Stimulated activated memory B cell treated with anti-CD40 and anti-IgM and Interleukin-4, amounts not matched to agents 10 μg/mL and 1 μg/mL and 100 μg/mL, for 72 hours (primary cell): ENCODE measurements around the gene YAF2.

Experiments
- ATAC-seq: fragments of 150-1000 bp; cut with Tn5 transposase; 2 replicates; pipeline ENCODE4 v1.10.0; 2021
- H3K27ac Mint-ChIP-seq: one replicate; pipeline ENCODE4 v1.8.0; 2022; ENCODE audit warnings: mild to moderate bottlenecking, mixed read lengths
- H3K27me3 Mint-ChIP-seq: one replicate; pipeline ENCODE4 v1.8.0; 2022; ENCODE audit warnings: mixed read lengths
- H3K36me3 Mint-ChIP-seq: one replicate; pipeline ENCODE4 v1.8.0; 2022; ENCODE audit warnings: mixed read lengths
- H3K4me1 Mint-ChIP-seq: one replicate; pipeline ENCODE4 v1.8.0; 2022; ENCODE audit warnings: mixed read lengths
- H3K4me3 Mint-ChIP-seq: one replicate; pipeline ENCODE4 v1.8.0; 2022; ENCODE audit warnings: mild to moderate bottlenecking, moderate library complexity, mixed read lengths
- H3K9me3 Mint-ChIP-seq: one replicate; pipeline ENCODE4 v1.8.0; 2022; ENCODE audit warnings: mixed read lengths

YAF2 gene

DNA sequence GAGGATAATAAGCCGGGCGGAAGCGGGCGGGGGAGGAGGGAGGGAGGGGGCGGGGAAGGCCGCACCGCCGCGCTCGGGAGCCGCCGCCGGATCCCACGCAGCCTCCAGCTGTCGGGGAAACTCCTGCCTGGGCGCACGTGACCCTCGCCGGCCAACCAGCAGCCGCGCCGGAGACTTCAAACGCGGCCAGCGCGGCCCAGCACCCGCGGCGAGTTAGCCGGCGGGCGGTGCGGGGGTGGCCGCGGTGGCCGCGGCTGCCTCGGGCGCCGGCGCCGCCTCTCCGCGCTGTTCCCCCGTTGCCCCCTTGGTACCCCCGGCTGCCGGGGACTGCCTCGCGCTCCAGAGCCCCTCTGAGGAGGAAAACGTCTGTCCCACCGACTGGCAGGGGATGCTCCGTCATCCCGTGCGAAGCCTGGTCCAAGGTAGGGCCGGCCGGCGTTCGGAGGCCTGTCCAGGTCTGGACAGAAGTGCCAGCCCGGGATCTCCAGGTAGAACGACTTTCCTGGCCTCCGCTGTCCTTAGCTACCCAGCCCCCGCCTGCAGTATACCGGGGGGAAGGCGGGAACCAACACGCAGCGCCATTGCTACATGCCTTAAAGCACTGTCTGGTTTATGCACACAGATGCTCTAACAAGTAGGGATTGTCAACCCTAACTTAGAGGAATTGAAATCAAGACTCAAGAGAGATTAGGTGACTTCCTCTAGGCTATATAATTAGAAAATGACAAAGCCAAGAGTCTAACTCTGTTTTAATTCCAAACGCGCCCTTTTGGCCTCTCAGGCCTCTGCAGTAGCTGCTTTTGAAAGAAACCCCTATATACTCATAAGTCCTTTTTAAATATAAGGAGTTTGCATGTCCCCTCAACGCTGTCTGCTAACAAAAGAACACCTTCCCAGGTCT is at the start of gene YAF2:
Gene YAF2, minus strand, starts transcription at position 9 of the 901 bp plus-strand sequence. CDS start 68 bp downstream, outside the sequence.
- H3K4me1 Mint-ChIP-seq = peaks cover 39% of the 10 kb centered on the region
- H3K36me3 Mint-ChIP-seq = peaks cover 21% of the 10 kb centered on the region
- H3K27me3 Mint-ChIP-seq = no peaks in the 10 kb centered on the region
- ATAC-seq = peak; percentile 90
- peak within 1 kb of the TSS; percentile 85 for H3K27ac Mint-ChIP-seq
- peak within 1 kb of the TSS; percentile 92 for H3K4me3 Mint-ChIP-seq
- H3K9me3 Mint-ChIP-seq = no peaks in the 10 kb centered on the region

- Mint-ChIP-seq H3K4me3 (no peak overlapping the region), H3K4me1 (peaks cover 7% of the 10 kb centered on the region), H3K27ac (no peak overlapping the region), H3K27me3 (peaks cover 19% of the 10 kb centered on the region), H3K9me3 (no peaks in the 10 kb centered on the region), H3K36me3 (no peaks in the 10 kb centered on the region)
- no peak for ATAC-seq
Observed at GRCh38 chr12:42286741-42287140, 48.7 kb upstream of the YAF2 start.

GRCh38 chr12:42285431-42285830 is 47.4 kb upstream of the YAF2 start:
- peaks cover 19% of the 10 kb centered on the region for H3K27me3 Mint-ChIP-seq
- ATAC-seq = no peak
- no peak overlapping the region for H3K27ac Mint-ChIP-seq
- H3K4me3 Mint-ChIP-seq = no peak overlapping the region
- H3K36me3 Mint-ChIP-seq = no peaks in the 10 kb centered on the region
- peaks cover 7% of the 10 kb centered on the region for H3K4me1 Mint-ChIP-seq
- no peaks in the 10 kb centered on the region for H3K9me3 Mint-ChIP-seq

GRCh38 chr12:42284876-42285275 is 46.8 kb upstream of the YAF2 start:
- H3K36me3 Mint-ChIP-seq = no peaks in the 10 kb centered on the region
- H3K4me1 Mint-ChIP-seq = peaks cover 7% of the 10 kb centered on the region
- no peak for ATAC-seq
- no peaks in the 10 kb centered on the region for H3K9me3 Mint-ChIP-seq
- no peak overlapping the region for H3K4me3 Mint-ChIP-seq
- H3K27ac Mint-ChIP-seq = no peak overlapping the region
- H3K27me3 Mint-ChIP-seq = peaks cover 19% of the 10 kb centered on the region

DNA sequence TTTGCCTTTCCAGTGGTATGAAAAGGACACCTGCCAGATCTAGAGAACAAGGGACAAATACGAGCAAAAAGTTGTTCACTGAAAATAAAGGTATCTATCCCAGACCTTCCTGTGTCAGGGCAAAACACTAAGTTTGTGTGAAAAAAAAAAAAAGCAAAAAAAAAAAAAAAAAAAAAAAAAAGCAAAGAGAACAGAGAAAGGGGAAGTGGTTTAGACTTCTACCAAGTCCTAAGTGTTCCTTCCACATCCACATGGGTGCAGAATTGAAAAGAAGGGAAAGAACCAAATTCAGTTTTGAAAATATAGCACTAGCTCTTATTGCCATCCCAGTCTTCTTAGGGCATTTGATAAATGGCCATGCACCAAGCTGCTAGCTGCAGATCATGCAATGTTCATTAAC is 46.1 kb upstream of the YAF2 start:
- no peak overlapping the region for H3K4me3 Mint-ChIP-seq
- H3K27ac Mint-ChIP-seq = no peak overlapping the region
- peaks cover 7% of the 10 kb centered on the region for H3K4me1 Mint-ChIP-seq
- H3K9me3 Mint-ChIP-seq = no peaks in the 10 kb centered on the region
- no peak for ATAC-seq
- H3K36me3 Mint-ChIP-seq = no peaks in the 10 kb centered on the region
- peaks cover 19% of the 10 kb centered on the region for H3K27me3 Mint-ChIP-seq

- no peak for ATAC-seq
- H3K27ac Mint-ChIP-seq = no peak overlapping the region
- H3K27me3 Mint-ChIP-seq = peaks cover 20% of the 10 kb centered on the region
- no peaks in the 10 kb centered on the region for H3K9me3 Mint-ChIP-seq
- peaks cover 7% of the 10 kb centered on the region for H3K4me1 Mint-ChIP-seq
- no peaks in the 10 kb centered on the region for H3K36me3 Mint-ChIP-seq
- no peak overlapping the region for H3K4me3 Mint-ChIP-seq
Observed at GRCh38 chr12:42283739-42284138, 45.7 kb upstream of the YAF2 start.

DNA sequence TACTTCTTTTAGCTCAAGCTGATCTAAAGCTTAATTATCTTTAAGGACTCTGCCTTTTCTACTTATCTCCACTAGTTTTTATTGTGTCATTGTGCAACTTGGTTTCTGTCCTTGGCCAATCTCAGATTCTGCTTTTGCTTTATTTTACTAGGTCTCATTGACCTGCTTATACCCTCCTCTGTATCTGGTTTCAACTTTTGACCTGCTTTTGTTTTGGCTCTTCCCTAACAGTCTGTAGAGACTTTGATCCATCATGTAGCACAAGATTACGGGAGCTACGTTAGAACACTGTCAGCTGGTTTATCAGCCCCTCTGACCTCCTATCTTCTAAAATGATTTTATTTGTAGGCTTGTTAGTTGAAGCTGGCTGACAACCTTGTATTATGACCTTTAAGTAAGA is 44.2 kb upstream of the YAF2 start:
- H3K9me3 Mint-ChIP-seq = no peaks in the 10 kb centered on the region
- ATAC-seq = no peak
- no peaks in the 10 kb centered on the region for H3K36me3 Mint-ChIP-seq
- peaks cover 19% of the 10 kb centered on the region for H3K27me3 Mint-ChIP-seq
- H3K27ac Mint-ChIP-seq = no peak overlapping the region
- no peak overlapping the region for H3K4me3 Mint-ChIP-seq
- H3K4me1 Mint-ChIP-seq = peaks cover 7% of the 10 kb centered on the region

DNA sequence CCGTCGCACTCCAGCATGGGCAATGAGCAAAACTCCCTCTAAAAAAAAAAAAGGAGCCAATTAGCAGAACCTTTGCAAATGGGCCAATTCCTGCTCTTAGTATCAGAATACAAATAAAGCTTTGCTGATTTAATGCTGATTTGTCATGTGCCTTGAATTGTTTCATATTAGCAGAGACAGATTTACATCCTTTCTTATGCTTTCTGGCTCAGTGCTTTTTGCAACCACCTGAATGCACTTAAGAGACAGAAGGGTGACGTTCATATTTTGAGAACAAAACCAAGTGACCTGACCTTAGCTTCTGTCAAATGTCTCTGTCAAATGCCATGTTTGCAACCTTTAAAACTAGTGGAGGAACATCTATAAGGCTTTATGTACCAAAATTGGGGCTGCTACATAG is 43.8 kb upstream of the YAF2 start:
- peaks cover 14% of the 10 kb centered on the region for H3K27me3 Mint-ChIP-seq
- no peak overlapping the region for H3K27ac Mint-ChIP-seq
- peak; percentile 27 for ATAC-seq
- no peaks in the 10 kb centered on the region for H3K36me3 Mint-ChIP-seq
- H3K9me3 Mint-ChIP-seq = no peaks in the 10 kb centered on the region
- H3K4me1 Mint-ChIP-seq = peaks cover 7% of the 10 kb centered on the region
- H3K4me3 Mint-ChIP-seq = no peak overlapping the region

DNA sequence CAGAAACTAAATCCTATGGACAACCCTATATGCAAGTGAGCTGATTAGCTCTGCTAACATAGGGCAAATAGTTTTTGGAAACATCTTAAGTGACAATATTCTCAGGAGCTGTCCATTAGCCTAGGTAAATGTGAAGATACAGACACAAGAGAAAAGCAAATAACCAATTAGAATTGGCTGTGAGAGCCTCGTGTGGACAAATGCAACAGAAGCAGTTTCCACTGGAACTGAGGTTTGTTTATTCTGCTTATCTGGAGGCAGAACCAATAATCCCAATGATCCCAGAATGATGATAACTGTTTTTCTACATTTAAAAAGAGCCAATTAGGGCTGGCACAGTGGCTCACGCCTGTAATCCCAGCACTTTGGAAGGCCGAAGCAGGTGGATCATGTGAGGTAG is 43.2 kb upstream of the YAF2 start:
- Mint-ChIP-seq H3K36me3 (no peaks in the 10 kb centered on the region), H3K27me3 (peaks cover 11% of the 10 kb centered on the region), H3K4me3 (no peak overlapping the region), H3K4me1 (peaks cover 7% of the 10 kb centered on the region), H3K27ac (no peak overlapping the region), H3K9me3 (no peaks in the 10 kb centered on the region)
- ATAC-seq = no peak

- H3K27ac Mint-ChIP-seq = no peak overlapping the region
- H3K9me3 Mint-ChIP-seq = no peaks in the 10 kb centered on the region
Observed at GRCh38 chr12:42278128-42278510, 40.1 kb upstream of the YAF2 start.

GRCh38 chr12:42277396-42278127 is 39.5 kb upstream of the YAF2 start:
- H3K36me3 Mint-ChIP-seq = no peaks in the 10 kb centered on the region
- no peaks in the 10 kb centered on the region for H3K9me3 Mint-ChIP-seq
- no peak for ATAC-seq
- no peak overlapping the region for H3K4me3 Mint-ChIP-seq
- no peak overlapping the region for H3K27ac Mint-ChIP-seq
- H3K4me1 Mint-ChIP-seq = no peaks in the 10 kb centered on the region
- peaks cover 11% of the 10 kb centered on the region for H3K27me3 Mint-ChIP-seq

More at GRCh38 chr12:42278128-42278510, 40.1 kb upstream of the YAF2 start:
- ATAC-seq = no peak
- H3K4me3 Mint-ChIP-seq = no peak overlapping the region
- no peaks in the 10 kb centered on the region for H3K4me1 Mint-ChIP-seq
- H3K36me3 Mint-ChIP-seq = no peaks in the 10 kb centered on the region
- H3K27me3 Mint-ChIP-seq = peaks cover 11% of the 10 kb centered on the region

- no peaks in the 10 kb centered on the region for H3K4me1 Mint-ChIP-seq
- H3K27ac Mint-ChIP-seq = no peak overlapping the region
- no peak for ATAC-seq
- H3K4me3 Mint-ChIP-seq = no peak overlapping the region
- H3K36me3 Mint-ChIP-seq = no peaks in the 10 kb centered on the region
- peaks cover 29% of the 10 kb centered on the region for H3K27me3 Mint-ChIP-seq
- no peaks in the 10 kb centered on the region for H3K9me3 Mint-ChIP-seq
Observed at GRCh38 chr12:42275499-42275898, 37.5 kb upstream of the YAF2 start.

DNA sequence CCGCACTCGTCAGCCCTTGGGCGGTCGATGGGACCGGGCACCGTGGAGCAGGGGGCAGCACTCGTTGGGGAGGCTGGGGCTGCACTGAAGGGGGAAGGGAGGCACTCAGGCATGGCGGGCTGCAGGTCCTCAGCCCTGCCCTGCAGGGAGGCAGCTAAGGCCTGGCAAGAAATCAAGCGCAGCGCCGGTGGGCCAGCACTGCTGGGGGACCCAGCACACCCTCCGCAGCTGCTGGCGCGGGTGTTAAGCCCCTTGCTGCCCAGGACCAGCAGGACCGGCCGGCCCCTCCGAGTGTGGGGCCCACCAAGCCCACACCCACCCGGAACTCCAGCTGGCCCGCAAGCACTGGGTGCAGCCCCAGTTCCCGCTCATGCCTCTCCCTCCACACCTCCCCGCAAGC is 35.7 kb upstream of the YAF2 start:
- Mint-ChIP-seq H3K27me3 (peaks cover 29% of the 10 kb centered on the region), H3K27ac (no peak overlapping the region), H3K4me3 (no peak overlapping the region), H3K9me3 (no peaks in the 10 kb centered on the region), H3K36me3 (no peaks in the 10 kb centered on the region), H3K4me1 (no peaks in the 10 kb centered on the region)
- ATAC-seq = no peak

GRCh38 chr12:42270596-42270995 is 32.5 kb upstream of the YAF2 start:
- no peak for ATAC-seq
- Mint-ChIP-seq H3K36me3 (no peaks in the 10 kb centered on the region), H3K4me3 (no peak overlapping the region)

GRCh38 chr12:42267413-42268190 is 29.6 kb upstream of the YAF2 start:
- Mint-ChIP-seq H3K27me3 (peaks cover 28% of the 10 kb centered on the region), H3K27ac (no peak overlapping the region), H3K36me3 (no peaks in the 10 kb centered on the region), H3K9me3 (no peaks in the 10 kb centered on the region), H3K4me1 (no peaks in the 10 kb centered on the region), H3K4me3 (no peak overlapping the region)
- ATAC-seq = no peak

More at GRCh38 chr12:42270596-42270995, 32.5 kb upstream of the YAF2 start:
- H3K9me3 Mint-ChIP-seq = no peaks in the 10 kb centered on the region
- H3K27me3 Mint-ChIP-seq = peaks cover 28% of the 10 kb centered on the region
- H3K27ac Mint-ChIP-seq = no peak overlapping the region
- H3K4me1 Mint-ChIP-seq = no peaks in the 10 kb centered on the region
